AG04450 (cell line): ENCODE results near the gene DDX31. TPM values are rescaled to one million over a fixed set of nuclear protein-coding genes. Genes with fewer than 3 reads are reported as not detected.

Experiments
- CTCF ChIA-PET: fragments of 300-600, 350-600 bp; formaldehyde crosslinking; extraction: SDS; loops from one replicate; lab custom pipeline; 2022; ENCODE audit warnings: antibody characterized with exemption, inconsistent platforms; lab: Charles Lee
- POLR2A ChIA-PET: fragments of 350-600 bp; formaldehyde crosslinking; extraction: SDS; loops from one replicate; lab custom pipeline; 2021; ENCODE audit warnings: antibody characterized with exemption, inconsistent platforms; lab: Yijun Ruan, JAX
- DNase-seq: peaks from one replicate; pipeline ENCODE4 v3.0.0-alpha.2; 2011; ENCODE audit warnings: low read depth, low spot score
- H3K27ac ChIP-seq: one replicate; pipeline ENCODE4 v1.5.1; 2012; ENCODE audit warnings: low read depth, low read length, control low read depth
- H3K27me3 ChIP-seq: one replicate; pipeline ENCODE4 v1.6.0; 2012; ENCODE audit warnings: low read length; ENCODE audit not compliant: control insufficient read depth, insufficient read depth
- H3K4me3 ChIP-seq: 2 replicates; pipeline ENCODE4 v1.5.1; 2011; ENCODE audit warnings: mild to moderate bottlenecking, low read depth, low read length, control low read depth
- H3K9me3 ChIP-seq: 2 replicates; pipeline ENCODE4 v1.5.1; 2012; ENCODE audit warnings: low read length; ENCODE audit not compliant: control insufficient read depth, insufficient read depth
- CTCF ChIP-seq: IDR thresholded peaks from 2 replicates; pipeline ENCODE4 v1.5.1; 2011; ENCODE audit warnings: low read depth, low read length, control low read depth, inconsistent platforms
- polyA plus RNA-seq: library from polyadenylated mRNA; depleted of rRNA; stranded (reverse); fragments of >200 nt; gene quantifications from 2 replicates; pipeline ENCODE4 v1.2.3, GENCODE V29; 2011

The DDX31 gene
- polyA plus RNA-seq, 1 experiment, result 12.2 TPM

GRCh38 chr9:132562306-132562573, 107.5 kb downstream of the DDX31 start:
- peaks cover 44% of the 10 kb centered on the region for H3K27me3 ChIP-seq
- ChIA-PET CTCF (no interaction called here), POLR2A (no interaction called here)

GRCh38 chr9:132560616-132561202, 109.1 kb downstream of the DDX31 start:
- POLR2A ChIA-PET, result no interaction called here
- Histone ChIP-seq H3K27me3 (peaks cover 49% of the 10 kb centered on the region), H3K4me3 (no peak overlapping the region), H3K27ac (no peak overlapping the region), H3K9me3 (no peaks in the 10 kb centered on the region)
- CTCF ChIA-PET, result interaction anchor here (0.5 kb wide), 1 partner anchor 205 kb away, joined by 4 read pairs; no protein-coding TSS in a partner anchor
- DNase-seq, result no peak
- TF ChIP-seq CTCF, result no peak

More at GRCh38 chr9:132562306-132562573, 107.5 kb downstream of the DDX31 start:
- no peaks in the 10 kb centered on the region; the same call in 1 of the 2 replicates for H3K9me3 ChIP-seq
- no peak overlapping the region for H3K4me3 ChIP-seq
- no peak for DNase-seq
- TF ChIP-seq CTCF, result no peak
- no peak overlapping the region for H3K27ac ChIP-seq

- no peak for DNase-seq
- H3K27me3 ChIP-seq, result peaks cover 50% of the 10 kb centered on the region
- no peaks in the 10 kb centered on the region for H3K9me3 ChIP-seq
- CTCF ChIA-PET, result no interaction called here
- no peak overlapping the region for H3K4me3 ChIP-seq
- H3K27ac ChIP-seq, result no peak overlapping the region
- POLR2A ChIA-PET, result no interaction called here
- no peak for TF ChIP-seq CTCF
Measured at GRCh38 chr9:132559711-132560110, 110.1 kb downstream of the DDX31 start.

GRCh38 chr9:132557159-132557558, 112.6 kb downstream of the DDX31 start:
- 0 out of 2 replicates have a peak, but pooled peaks cover 4% of the 10 kb centered on the region for H3K9me3 ChIP-seq
- POLR2A ChIA-PET, result no interaction called here
- H3K4me3 ChIP-seq, result no peak overlapping the region
- CTCF ChIA-PET, result no interaction called here
- H3K27me3 ChIP-seq, result peaks cover 47% of the 10 kb centered on the region
- no peak for TF ChIP-seq CTCF
- DNase-seq, result no peak
- no peak overlapping the region for H3K27ac ChIP-seq

- ChIA-PET CTCF (no interaction called here), POLR2A (no interaction called here)
- Histone ChIP-seq H3K4me3 (no peak overlapping the region), H3K9me3 (peaks cover 4% of the 10 kb centered on the region; the same call in 1 of the 2 replicates), H3K27me3 (peaks cover 46% of the 10 kb centered on the region), H3K27ac (no peak overlapping the region)
- TF ChIP-seq CTCF, result no peak
- no peak for DNase-seq
Measured at GRCh38 chr9:132556714-132557113, 113.1 kb downstream of the DDX31 start.
